GM18951 (cell line): Measurements from ENCODE around the gene FYN.
"Not testable (repeated sequence)": the region's sequence is repeated elsewhere in the genome, so short reads cannot be mapped to it uniquely, and the experiment has no call there.

Experiments used
- POLR2A ChIP-seq: IDR thresholded peaks from 4 replicates; pipeline ENCODE4 v1.6.1; 2011; ENCODE audit warnings: mild to moderate bottlenecking; ENCODE audit not compliant: insufficient read length, insufficient read depth; ENCODE audit errors: extremely low read depth
- in situ Hi-C: fragments of 300-500 bp; cut with MboI; formaldehyde crosslinking; loops from one replicate; pipeline ENCODE4 v1.12.0; 2022; ENCODE audit warnings: low sequenced_read_pairs, mixed read lengths, inconsistent platforms; ENCODE audit not compliant: unreplicated experiment

The FYN gene

DNA sequence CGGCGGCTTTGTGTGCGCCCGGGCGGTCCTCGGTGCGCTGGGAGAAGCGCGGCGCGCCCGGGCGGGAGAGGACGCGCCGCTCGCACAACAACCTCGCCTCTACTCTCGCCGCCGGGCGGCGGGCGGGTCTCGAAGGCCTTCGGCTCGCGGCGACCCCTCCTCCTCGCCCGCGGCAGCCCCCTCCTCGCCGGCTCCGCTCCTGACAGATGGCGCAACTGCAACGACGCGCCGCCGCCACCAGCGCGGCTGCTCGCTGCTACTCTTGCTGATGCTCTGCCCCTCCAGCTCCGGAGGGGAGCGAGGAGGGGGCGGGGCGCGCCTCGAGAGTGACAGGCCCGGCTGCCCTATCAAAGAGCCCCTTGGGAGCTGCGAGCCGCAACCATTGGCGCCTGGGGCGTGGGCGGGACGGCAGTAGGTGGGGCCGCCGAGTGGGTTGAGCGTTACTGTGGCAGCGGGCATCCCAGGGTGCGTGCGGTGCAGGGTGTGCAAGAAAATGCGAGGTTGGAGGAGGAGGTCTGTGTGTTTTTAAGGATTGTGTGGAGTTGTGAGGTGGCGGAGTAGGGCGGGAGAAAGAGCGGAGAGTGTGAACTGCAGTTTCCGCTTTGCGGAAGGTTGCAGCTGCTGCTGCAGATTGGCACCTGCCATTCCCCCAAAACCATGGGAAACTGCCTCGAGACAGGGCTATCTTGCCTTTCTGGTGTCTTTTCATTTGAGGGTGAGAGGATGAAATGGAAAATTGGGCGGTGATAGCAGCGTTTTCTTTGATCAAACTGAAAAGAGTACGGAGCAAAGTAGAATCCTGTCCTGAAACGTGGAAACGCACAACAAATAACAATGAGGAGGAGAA, at the start of gene FYN:
TSS of gene FYN (minus strand) at position 275 of the 847 bp plus-strand sequence. CDS start 153,401 bp downstream, outside the sequence.
- peak; percentile 39 for TF ChIP-seq POLR2A
- in situ Hi-C loops = no loop called here

DNA sequence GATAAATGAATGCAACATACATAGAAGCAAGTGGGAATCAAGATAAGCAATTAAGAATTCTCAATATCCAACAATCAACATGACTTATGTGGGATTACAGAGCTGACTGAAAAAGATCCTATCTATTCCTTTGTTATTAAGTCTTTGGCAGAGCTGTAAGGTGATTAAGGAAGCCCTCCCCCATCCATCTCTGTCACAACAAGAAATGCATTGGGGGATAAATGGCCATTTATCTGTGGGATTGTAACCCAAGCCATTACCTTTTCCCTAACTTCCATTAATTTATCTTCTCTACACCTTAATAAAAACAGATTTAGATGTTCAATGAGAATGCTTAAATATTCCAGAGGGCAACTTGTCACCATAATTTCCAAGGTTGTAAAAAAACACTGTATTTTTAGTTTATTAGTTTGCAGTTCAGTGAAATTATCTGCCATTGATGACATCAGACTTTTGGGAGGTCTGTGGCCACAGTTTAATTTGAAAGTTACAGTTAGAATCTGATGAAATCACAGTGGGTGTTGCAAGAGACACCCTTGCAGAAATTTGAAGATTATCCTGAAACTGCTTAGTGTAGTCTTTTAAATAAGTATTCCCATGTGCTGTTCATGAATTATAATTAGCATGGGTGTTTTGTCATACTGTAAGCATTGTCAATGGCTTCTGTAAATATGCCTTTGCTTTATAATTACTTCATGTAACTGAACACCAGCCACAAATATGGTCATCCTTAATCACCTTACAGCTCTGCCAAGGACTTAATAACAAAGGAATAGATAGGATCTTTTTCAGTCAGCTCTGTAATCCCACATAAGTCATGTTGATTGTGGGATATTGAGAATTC, 49.4 kb upstream of the FYN start:
- TF ChIP-seq POLR2A = no peak
- in situ Hi-C loops = no loop called here

DNA sequence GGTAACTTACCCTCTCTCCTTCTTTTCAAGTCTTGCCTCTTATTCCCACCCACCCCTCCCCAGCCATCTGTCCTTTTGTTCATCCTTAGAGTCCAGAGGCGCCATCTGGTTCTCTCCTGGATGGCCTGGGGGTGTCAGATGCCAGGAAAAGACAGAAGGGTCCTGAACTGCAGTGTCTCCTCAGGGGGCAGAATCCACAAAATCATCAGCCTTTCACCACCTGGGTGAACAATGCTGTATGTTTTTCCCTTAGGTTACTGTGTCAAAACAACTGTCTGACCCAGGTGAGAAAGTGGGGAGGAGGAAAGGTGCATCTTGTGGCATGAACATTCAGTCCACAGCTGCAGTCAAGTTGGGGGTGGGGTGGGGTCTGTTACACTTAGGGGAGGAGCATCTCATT, 47.9 kb upstream of the FYN start:
- in situ Hi-C loops = no loop called here
- TF ChIP-seq POLR2A = no peak

DNA sequence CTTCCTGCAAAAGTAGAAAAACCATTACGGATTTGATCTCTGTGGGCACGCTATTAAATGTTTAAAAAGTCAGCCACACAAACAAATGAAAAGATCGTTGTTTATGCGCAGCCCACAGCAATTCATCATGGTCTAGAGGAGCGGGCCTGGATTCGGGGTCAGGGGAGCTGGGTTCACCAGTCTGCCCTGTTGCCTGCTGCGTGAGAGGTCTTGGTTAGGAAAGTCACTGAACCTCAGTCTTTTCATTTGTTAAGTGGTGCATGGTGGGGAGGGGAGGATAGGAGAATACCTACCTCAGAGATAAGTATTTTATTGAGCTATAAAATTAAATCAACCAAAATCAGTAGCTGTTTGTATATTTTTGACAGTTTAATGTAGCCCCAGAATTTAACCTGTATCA, 47.3 kb upstream of the FYN start:
- in situ Hi-C loops = no loop called here
- no peak for TF ChIP-seq POLR2A

DNA sequence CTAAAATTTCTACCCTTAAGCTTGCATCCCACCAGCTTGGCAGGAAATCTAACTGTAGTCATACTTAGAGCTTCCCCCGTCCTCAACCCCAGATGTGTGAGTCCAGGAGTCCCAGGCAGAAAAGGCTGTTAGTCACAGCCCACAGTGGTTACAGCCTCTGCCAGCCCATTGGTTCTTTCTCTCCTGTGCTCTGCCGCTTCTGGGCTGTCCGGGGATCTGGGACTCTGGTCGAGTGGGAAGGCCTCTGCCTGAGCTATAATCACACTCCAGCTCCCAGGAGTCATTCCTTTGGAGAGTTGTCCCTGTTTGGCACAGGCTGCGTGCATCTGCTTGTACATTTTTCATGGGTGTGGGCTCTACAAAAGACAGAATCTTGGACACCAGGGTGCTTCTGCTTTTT, 45.6 kb upstream of the FYN start:
- in situ Hi-C loops = no loop called here
- no peak for TF ChIP-seq POLR2A

DNA sequence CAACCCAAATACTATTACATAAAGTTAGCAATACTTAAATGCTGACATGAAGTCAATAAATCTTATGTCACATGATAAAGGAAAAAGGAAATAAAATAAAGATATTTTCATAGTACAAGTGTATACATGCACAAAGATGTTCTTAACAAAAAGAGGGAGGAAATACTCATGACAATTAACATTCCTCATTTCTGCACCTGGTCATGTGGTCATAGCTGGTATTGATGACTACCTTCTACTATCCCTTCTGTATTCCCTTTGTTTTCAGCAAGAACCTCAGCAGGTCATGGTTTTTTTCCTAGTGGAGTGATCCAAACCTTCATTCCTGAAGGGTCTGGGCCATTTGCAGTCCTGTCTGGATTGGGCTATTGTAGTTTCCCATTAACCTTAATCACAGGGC, 43.5 kb upstream of the FYN start:
- TF ChIP-seq POLR2A = no peak
- in situ Hi-C loops = no loop called here

DNA sequence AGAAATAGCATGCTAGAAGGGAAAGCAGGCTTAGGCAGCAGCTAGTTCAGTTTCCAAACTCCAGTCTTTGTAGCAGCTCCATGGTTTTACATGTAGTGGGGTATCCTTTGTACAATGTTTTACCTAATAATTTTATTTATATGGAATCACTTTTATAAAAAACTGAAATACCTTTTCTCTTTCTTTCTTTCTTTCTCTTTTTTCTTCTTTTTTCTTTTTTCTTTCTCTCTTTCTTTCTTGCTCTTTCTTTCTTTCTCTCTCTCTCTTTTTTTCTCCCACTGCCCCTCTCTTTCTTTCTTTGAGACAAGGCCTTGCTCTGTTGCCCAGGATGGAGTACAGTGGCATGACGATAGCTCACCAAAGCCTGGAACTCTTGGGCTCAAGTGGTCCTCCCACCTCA, 41.4 kb upstream of the FYN start:
- TF ChIP-seq POLR2A = no peak
- in situ Hi-C loops = no loop called here

DNA sequence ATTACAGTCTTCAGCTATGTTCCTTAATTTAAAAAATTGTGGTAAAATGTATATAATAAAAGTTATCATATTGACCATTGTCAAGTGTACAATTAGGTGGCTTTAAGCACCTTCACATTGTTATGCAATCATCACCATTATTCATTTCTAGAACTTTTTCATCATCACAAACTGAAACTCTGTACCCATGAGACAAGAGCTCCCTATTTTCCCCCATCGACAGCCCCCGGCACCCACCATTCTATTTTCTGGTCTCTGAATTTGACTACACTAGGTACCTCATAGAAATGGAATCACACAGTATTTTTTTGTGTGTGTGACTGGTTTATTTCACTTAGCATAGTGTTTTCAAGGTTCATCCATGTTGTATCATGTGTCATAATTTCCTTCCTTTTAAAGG, 39.7 kb upstream of the FYN start:
- in situ Hi-C loops = no loop called here
- TF ChIP-seq POLR2A = no peak

DNA sequence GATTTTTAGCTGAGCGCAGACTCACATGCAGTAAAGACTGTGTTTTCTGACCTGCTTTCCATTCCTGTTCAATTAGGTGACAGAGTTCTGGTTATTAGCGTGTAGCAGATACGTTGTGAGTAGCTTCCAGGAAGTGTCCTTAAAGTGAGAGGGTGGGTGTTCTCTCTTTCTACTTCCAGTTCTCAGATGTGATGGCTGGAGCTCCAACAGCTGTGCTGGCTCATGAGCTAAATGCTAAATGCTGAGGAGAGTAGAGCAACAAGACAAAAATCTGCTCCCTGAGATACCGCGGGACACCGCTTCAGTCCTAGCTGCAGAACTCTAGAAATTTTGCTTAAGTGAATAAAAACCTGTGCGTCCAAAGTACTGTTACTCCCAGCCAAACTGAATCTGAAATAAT, 38.2 kb upstream of the FYN start:
- in situ Hi-C loops = no loop called here
- TF ChIP-seq POLR2A = no peak

DNA sequence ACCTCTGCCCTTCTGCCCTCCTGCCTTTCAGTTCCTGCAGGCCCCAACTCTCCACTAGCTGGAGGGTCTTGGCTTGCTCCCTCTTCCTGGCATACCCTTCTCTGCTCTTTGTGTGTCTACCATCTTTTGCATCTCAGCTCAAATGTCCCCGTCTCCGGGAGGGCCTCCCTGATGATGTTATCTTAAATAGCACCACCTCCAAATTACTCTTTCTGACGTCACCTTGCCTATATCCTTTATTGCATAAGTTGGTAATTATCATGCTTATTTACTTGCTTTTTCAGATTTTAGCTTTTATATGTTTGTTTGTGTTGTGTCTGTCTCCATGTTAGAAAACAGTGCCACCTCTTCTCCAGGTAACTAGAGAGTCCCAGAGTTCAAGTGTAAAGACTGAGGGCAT, 36.0 kb upstream of the FYN start:
- in situ Hi-C loops = no loop called here
- no peak for TF ChIP-seq POLR2A

DNA sequence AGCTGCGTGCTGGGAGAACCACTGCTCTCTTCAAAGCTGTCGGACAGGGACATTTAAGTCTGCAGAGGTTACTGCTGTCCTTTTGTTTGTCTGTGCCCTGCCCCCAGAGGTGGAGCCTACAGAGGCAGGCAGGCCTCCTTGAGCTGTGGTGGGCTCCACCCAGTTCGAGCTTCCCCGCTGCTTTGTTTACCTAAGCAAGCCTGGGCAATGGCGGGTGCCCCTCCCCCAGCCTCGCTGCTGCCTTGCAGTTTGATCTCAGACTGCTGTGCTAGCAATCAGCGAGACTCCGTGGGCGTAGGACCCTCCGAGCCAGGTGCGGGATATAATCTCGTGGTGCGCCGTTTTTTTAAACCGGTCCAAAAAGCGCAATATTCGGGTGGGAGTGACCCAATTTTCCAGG, 35.1 kb upstream of the FYN start:
- in situ Hi-C loops = not testable (repeated sequence)

DNA sequence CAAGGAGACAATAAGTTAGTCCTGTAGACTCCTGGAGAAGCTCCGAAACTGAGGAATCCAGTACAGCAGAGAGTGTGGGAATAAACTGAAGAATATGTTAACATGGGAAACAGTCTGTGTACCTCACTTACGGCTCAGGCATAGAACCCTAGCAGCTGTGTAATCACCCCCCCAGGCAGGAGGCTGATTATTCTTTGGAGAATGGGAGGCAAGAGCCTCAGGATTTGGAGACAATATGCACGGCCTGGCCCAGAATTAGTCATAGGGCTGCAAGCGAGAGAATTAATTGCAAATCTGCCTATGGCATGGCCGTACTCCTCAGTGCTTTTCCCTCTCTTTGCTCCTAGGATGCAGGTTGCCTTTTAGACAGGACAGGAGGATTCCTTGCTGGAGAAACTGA, 27.5 kb upstream of the FYN start:
- in situ Hi-C loops = no loop called here
- no peak for TF ChIP-seq POLR2A

DNA sequence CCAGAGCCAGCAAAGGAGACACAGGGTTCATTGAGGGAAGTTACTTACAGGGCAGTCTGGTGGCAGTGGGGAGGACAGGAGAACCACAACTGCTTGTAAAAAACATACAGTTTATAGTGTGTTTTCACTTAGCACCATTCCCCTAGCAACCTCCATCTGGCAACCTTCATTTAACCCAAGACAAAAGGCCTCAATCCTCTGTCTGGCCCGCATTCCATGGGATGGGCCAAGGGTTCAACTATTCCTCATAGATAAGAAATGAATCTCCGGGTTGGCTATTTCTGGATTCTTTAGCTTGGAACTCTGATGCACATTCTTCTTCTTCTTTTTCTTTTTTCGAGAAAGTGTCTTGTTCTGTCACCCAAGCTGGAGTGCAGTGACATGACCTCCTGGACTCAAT, 26.3 kb upstream of the FYN start:
- in situ Hi-C loops = no loop called here

DNA sequence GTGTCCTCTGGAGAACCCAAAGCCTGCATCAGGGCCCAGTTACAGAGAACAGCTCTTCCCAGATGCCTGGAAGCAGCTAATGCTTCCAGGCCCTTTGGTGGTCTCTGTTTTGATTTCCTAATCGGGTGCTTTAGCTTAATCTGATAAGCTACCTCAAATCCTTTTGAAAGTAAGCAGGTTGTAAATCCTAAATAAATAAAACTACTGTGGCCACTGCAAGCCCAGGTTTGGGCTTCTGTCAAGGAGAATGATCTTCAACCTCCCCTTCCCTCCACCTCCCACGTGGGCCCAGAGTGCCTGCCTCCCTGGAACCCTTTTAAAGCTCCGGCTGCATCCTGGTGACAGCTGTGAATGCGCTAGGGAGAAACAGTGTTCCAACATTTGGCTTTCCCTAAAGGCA, 25.2 kb upstream of the FYN start:
- in situ Hi-C loops = no loop called here
- no peak for TF ChIP-seq POLR2A

More for the DNA sequence above, 26.3 kb upstream of the FYN start:
- TF ChIP-seq POLR2A = no peak

DNA sequence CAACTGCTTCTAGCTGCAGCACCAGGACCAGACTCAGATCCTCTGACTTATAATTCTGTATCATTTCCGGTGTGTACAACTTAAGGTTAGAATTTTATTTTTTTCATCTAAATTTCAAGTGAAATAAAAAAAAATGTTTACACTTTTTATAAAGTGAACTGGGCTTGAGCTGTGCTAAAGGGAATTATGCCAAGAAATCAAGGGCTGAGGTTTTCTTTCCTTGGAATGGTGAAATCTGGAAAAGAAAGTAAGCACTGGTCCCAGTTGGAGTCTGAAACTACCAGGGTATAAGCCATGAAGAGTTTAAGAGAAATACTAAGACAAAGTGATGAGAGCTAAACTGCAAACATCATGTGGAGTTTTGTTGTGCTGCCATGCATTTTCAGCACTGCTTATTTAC, 21.7 kb upstream of the FYN start:
- no peak for TF ChIP-seq POLR2A
- in situ Hi-C loops = no loop called here
